Hepatocyte (in vitro differentiated cells): ENCODE results near the gene RAET1E.

Experiments used
- CTCF ChIP-seq: fragments of 200-600 bp; sonication (generic); IDR thresholded peaks from 2 replicates; pipeline ENCODE4 v1.5.1; 2016; ENCODE audit warnings: antibody characterized with exemption, mild to moderate bottlenecking; ENCODE audit not compliant: poor library complexity
- EZH2 ChIP-seq: fragments of 200-600 bp; sonication (generic); IDR thresholded peaks from 2 replicates; pipeline ENCODE4 v1.6.1; 2016; ENCODE audit warnings: antibody characterized with exemption, mild to moderate bottlenecking, borderline replicate concordance
- EZH2phosphoT487 ChIP-seq: fragments of 200-600 bp; sonication (generic); IDR thresholded peaks from one replicate; pipeline ENCODE4 v1.6.1; 2018; ENCODE audit warnings: antibody characterized with exemption, mild to moderate bottlenecking, low read depth, moderate library complexity; ENCODE audit not compliant: unreplicated experiment, severe bottlenecking

- TF ChIP-seq EZH2phosphoT487 (no peak), EZH2 (no peak), CTCF (no peak)
These were observed 12.0 kb upstream of the RAET1E start for GRCh38 chr6:149909701-149910470.
